ENCODE measurements around the gene CCDC12. TPM values are rescaled to one million over a fixed set of nuclear protein-coding genes. Genes with fewer than 3 reads are reported as not detected.

The CCDC12 gene
- total RNA-seq, 1 donor from 2014 or later = 71.5 TPM

DNA sequence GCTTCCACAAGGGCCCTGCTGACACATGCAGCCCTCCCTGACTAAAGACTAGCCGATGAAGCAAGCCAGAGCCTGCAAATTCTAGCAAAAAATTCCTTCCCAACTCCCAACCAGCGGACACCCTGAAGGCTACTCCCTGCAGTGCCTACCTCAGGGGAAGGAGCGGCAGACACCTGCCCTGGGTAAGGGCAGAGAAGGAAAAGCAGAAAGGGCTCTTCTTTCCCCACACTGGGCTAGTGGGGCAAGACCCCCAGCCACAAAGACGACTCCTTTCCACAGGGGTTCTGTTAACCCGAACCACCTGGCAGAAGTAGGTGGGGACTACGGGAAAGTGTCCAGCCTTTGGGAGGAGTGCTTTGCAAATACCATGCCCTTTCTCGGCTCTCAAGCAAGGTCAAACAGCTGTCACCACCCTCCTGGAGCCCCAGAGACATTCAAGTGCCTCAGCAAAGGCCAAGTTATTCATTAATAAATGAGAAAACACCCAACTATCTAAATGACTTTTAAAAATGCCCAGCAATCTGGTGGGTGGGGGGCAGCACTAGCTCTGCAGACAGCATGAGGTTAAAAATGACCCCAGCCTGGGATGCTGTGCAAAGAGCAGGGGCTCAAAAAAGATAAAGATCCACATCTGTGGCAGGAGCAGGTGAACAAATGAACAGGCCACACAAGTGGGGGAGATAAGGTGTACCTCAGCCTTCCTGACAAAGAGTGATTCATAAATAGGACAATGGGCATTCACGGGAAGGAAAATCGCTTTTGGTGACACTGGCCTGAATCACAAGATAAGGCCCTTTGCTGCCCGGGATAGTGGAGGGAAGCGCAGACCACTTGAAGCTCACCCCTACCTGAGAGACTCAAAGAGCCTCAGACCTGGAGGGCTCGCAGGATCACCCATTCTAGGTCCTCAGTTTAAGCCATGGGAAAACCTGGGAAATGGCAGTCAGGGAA lies 33.0 kb downstream of the CCDC12 start:
- intact Hi-C loops (cut with micrococcal nuclease) = no loop called here

DNA sequence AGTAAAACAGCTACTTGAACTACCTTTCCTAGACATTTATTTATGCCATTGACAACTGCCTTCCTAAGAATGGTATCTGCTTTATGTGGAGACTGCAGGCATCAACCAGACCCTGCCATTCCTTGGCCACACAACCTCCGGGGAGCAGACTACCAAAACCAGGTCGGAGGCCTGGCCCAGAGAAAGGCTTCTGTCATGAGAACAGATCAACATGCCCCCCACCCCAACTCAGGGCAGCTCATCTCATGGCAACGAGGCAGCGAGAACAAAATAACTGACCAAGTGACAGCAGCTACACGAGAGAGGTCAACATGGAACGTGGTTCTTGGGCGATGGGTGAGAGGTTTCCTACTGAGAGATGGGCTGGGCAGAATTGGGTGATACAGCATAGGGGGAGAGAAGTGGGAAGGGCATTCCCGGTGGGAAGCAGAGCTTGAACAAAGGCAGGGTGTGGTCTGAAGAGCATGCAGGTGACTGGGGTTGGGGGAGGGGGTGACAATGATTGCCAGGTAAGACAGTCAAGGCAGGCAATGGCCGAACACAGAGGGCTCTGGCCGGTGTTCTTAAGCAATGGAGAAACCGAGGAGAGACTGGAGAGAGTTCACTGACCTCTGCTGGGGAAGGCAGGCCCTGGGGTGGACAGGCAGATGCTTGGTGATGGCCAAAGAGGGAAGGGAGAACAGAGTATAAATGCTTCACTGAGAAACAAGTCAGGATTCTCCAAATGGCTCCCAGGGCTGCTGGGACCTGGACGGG lies 33.9 kb downstream of the CCDC12 start:
- intact Hi-C loops (cut with micrococcal nuclease) = no loop called here

GRCh38 chr3:46942076-46942475 lies 34.5 kb downstream of the CCDC12 start:
- intact Hi-C loops (cut with micrococcal nuclease) = no loop called here

DNA sequence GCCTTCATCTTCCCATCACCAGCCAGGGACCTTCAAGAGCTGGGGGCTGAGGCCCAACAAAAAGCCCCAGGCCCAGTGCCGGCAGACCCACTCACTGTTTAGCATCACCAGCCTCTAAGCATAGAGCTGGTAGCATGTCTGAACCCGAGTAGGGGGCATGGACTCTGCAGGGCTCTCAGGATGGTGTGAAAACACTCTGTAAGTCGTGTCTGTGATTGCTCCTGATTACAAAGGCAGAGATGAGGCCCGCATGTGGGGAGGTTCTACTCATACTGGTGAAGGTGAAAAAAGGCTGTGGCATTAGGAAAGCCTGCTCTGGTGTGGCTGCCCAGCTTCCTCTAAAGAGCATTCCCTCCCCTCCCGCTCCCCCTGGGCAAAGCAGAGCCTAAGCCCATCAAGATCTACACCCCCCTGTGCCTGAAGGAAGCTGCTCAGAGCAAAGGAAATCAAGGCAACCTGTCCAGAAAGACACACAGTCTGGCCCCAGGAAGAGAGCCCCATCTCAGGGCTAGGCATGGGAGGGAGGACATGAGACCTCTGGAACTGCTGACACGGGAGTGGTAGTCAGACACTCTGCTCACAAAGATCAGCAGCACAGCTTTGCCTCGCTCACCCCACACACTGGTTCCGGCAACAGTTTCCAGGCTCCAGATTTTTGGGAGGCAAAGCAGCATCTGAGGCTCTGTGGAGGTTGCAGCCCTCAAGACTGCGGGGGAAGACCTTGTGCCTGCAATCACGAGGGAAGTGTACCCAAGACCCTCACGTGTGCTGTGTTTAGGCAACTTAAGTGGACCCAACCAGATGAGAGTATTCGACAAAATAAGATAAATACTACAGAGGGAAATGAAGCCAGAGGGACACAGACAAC lies 36.7 kb downstream of the CCDC12 start:
- intact Hi-C loops (cut with micrococcal nuclease) = no loop called here

GRCh38 chr3:46938118-46938517 lies 38.4 kb downstream of the CCDC12 start:
- intact Hi-C loops (cut with micrococcal nuclease) = no loop called here

DNA sequence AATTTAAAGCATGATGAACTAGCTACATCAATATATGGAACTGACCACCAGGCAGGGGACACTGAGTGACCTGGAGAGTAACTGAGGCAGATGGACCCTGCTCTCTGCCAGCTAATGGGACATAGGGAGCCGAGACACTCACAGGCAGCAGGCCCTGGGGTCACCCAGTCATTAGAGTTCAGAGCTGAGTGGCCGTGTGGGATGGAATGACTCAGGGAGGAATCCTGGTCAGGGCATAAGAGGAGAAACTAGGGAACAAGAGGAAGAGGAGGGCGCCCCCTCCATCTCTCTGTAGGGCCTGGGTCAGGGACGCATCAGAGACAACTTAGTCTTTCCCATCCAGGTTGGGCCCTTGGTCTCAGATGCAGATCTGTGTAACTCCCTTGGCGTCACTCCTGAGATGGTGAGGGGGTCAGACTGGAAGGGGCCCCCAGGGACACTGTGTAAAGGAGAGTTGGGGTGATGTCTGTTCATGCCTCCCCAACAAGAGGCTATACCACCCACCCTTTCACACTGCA lies 39.8 kb downstream of the CCDC12 start:
- intact Hi-C loops (cut with micrococcal nuclease) = no loop called here

DNA sequence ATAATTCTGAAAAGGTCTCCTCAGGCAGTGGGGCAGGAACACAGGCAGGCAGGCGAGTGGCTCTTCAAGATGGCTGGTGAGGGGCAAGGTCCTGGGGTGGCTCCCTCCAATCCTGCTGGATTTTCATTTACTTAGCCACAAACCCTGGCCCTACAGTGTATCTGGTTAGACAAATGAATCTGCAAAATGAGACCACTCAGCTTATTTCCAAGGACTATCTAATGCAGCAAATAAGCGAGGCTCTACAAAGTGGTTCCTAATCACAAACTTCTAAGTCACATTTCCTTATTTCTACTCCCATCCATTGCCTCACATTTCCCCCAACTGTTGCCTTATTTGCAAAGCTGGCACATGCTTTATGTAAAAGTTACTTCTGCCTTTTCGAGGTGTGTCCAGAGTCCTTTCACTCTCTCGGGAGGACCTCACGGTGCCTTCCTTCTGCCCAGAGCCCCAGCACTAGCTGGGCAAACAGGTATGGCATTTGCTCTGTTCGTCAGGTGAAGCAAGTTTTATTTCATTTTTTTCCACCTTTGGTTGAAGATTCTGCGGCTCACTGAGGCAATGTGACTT lies 40.5 kb downstream of the CCDC12 start:
- intact Hi-C loops (cut with micrococcal nuclease) = no loop called here

DNA sequence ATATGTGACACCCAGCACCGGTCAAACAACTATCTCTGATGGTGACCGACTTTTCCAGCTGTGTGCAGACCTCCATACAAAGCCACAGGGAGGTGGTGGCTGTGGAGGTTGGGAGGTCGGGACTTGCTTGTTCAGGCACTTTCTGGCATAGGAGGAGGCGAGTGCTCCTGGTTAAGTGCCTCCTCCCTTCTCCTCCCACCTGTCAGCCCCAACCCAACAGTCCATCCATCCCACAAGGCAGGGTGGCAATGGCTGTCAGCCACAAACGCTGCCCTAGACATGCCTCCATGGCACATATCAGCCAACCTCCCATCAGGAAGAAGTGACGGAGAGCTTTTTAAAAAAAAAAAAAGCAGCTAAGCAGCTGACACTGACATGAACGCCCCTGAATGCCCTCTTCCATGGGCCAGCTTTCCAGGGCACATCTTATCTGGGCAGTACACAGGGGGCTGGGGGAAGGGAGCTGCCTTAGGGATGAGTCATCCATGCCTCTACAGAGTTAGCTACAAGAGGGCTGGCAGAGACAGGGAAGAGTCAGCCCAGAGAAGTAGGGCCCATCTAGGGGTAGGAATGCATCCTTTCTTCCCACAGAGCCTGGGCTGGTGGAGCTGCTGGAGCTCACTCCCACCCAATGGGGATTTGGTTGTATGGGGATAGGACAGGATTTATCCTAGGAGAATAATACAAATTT lies 41.2 kb downstream of the CCDC12 start:
- intact Hi-C loops (cut with micrococcal nuclease) = no loop called here

DNA sequence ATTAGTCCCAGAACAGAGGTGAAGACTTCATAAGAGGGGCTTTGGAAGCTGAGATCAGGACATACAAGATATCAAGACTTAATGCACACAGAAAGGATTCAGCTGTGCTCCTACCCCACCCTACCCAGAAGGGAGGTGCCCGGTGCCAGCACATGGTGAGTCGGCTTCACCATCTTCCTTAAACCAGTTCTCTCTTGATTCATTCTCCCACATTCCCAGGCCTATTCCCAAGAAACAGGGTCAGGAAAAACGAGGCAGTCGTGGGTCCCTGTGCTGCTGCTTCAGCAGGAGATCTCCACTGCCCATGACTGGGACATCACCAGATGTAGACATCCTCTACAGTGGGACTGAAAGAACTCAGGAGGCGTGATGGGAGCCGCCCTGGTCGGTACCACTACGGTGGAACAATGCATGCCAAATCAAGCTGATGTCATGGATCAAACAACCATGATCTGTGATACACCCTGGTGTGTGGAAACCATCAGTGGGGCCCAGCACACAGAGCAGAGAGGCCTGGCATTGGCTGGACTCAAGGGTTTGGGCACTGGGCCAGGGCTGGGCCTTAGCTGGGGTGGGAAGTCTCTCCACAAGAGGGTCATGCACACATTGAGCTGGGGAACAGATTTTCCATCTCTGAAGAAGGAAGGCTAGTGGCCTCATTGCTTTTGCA lies 41.9 kb downstream of the CCDC12 start:
- intact Hi-C loops (cut with micrococcal nuclease) = no loop called here

DNA sequence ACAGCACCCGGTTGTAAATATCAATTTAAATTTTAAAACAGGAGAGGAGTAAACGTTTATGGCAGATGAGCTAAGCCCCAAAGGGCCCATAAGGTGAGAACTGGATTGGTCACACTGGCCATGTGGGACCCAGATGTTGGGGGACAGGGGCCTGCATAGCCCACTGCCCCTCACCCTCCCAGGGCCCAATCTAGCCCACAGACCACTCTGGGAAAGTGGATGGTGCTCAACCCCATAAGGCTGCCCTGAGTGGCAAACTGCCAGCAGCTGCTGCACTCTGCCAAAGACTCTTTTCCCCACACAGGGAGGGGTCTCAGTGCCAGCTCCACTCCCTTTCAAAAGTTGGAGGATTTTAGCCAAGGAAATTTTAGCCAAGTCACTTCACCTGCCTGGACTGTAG lies 42.5 kb downstream of the CCDC12 start:
- intact Hi-C loops (cut with micrococcal nuclease) = no loop called here

- intact Hi-C loops (cut with micrococcal nuclease) = no loop called here
These were observed 43.3 kb downstream of the CCDC12 start for GRCh38 chr3:46933261-46933660.

DNA sequence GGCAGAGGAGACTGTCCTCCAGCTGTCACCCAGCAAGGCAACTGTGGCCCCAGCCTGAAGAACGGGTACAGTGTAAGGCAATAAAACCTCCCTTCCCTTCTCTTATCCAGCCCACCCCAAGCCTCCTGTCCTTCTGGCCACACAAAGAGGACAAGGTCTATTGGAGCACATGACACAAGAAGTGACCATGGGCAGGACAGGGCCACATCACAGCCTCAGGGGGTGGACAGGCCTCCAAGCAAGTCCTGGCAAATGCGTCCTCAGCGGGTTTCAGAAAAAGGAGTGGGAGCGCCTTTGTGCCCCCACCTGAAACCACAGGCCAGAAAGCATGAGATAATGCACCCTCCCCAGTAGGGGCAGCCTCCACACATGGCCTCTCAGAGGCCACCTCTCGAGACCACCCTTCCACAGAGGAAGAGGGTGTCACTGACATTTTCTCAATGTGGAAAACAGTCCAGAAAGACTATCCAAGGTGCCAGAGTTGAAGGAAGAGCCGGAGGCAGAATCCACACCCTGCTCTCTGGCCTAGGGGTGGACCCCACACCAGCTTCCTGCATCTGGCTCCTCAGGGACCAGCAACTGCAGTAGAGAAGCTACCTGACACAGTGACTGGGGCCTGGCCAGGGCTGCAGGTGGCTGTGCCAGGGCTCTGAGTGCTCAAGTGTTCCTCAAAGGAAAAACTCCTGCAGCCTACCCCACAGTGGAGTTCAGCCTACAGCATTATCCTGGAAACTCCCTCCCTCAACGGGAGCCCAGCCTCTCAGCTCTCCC lies 43.9 kb downstream of the CCDC12 start:
- intact Hi-C loops (cut with micrococcal nuclease) = no loop called here

DNA sequence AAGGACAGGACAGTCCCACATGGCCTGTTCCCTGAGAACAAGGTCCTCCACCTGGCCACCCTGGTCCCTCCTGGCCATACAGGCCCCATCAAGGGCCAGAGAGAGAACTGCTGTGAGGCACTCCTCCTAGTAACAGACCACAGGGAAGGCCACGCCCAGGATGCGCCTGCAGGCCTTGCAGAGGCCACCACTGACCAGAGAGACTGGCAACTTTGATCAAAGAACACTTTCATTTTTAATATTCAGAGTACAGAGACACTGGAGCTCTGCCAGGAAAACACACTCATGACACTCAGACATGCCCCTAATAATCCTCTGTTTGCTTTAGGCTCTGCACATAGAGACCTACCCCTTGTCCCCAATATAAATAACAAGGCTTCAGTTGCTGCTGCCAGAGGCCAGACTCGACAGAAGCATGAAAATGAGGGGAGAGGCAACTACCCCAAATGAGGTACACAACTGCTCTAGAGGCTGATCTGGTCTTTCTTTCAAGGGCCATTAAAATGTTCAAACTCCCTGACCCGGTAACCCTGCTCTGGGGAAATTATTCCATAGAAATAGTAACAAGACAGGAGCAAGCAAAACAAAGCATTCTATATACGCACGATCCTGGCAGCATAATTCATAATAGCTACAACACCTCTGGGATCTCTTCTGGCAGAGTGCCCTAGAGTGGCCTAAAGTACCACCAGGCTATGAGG lies 44.8 kb downstream of the CCDC12 start:
- intact Hi-C loops (cut with micrococcal nuclease) = no loop called here

GRCh38 chr3:46930945-46931403 lies 45.6 kb downstream of the CCDC12 start:
- intact Hi-C loops (cut with micrococcal nuclease) = no loop called here

- intact Hi-C loops (cut with micrococcal nuclease) = no loop called here
These were observed 46.2 kb downstream of the CCDC12 start for GRCh38 chr3:46930166-46930944.

DNA sequence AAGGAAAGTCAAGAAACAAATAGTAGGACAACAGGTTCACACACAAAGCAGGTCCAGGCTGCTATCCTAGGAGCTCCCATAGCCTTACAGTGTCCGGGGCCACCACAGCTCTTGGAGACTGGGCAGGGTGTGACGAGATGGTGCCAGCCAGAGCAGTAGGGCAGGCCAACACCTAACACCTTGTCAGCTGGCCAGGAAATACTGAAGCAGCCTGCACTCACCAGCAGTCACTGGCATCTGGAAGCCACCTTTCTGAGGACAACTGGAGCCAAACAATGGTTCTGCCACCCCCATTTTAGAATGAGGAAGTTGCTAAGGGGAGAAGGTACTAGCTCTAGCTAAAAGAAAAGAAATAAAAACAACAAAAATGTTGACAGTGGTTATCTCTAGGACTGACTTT lies 47.2 kb downstream of the CCDC12 start:
- intact Hi-C loops (cut with micrococcal nuclease) = loop anchor here (5.0 kb wide), 1 partner anchor 58 kb away; no protein-coding TSS in a partner anchor

DNA sequence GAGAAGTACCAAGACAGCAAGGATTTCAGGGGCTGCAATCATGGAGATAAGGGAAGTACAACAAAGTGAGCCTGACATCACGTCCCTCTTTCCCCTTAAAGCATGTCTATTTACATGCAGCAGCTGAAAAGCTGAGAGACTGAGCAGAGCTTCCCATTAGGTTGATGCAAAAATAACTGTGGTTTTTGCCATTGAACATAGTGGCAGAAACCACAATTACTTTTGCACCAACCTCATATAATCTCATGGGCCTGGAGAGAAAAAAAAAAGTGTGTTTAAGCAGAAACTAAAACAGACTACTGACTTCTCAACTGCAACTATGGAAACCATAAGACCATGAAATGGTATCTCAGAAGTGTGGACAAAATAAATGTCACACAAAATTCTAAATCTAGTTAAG lies 48.3 kb downstream of the CCDC12 start:
- intact Hi-C loops (cut with micrococcal nuclease) = loop anchor here (5.0 kb wide), 1 partner anchor 59 kb away; no protein-coding TSS in a partner anchor

All from T-helper 2 cell treated with Interferon-gamma antibody and Interleukin-4, amounts not matched to agents 100 ng/mL and 5 ng/mL, for 36 hours (primary cell).